ENCODE measurements around the gene SPTSSB.

SPTSSB gene

DNA sequence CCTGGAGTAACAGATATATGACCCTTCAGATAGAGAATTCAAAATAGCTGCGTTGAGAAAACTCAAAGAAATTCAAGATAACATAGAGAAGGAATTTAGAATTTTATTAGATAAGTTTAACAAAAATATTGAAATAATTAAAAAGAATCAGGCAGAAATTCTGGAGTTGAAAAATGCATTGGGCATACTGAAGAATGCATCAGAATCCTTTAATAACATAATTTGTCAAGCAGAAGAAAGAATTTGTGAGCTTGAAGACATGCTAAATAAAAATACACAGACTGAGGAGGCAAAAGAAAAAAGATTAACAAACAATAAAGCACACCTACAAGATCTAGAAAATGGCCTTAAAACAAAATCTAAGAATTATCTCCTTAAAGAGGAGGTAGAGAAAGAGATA is 50.5 kb downstream of the SPTSSB start:
- no peak for TF ChIP-seq CTCF (IDR thresholded peaks at IDR 0.05; ENCODE audit: insufficient read depth, low read depth, low read length, missing control alignments)
- no peak overlapping the region for H3K4me3 ChIP-seq (ENCODE audit: low read length)
- DNase-seq (ENCODE audit: low read depth), result no peak

DNA sequence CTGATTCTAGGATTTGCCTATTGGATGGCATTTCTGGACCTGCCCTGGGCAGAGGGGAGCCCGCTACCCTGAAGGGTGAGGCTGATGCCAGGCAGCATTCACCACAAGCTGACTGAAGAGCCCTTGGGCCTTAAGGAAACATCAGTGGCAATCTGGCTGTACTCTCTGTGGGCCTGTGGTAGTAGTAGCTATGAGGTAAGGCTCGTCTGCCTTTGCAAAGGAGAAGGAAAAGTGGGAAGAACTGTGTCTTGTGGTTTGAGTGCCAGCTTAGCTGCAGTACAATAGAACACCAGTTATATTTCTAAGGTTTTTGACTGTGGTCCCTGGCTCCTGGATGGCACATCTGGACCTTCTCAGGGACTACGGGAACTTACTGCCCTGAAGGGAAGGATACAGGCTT is 51.5 kb downstream of the SPTSSB start:
- TF ChIP-seq CTCF (IDR thresholded peaks at IDR 0.05; ENCODE audit: insufficient read depth, low read depth, low read length, missing control alignments), result no peak
- DNase-seq (ENCODE audit: low read depth), result no peak
- no peak overlapping the region for H3K4me3 ChIP-seq (ENCODE audit: low read length)

- DNase-seq (ENCODE audit: low read depth), result no peak
- no peak overlapping the region for H3K4me3 ChIP-seq (ENCODE audit: low read length)
- TF ChIP-seq CTCF (IDR thresholded peaks at IDR 0.05; ENCODE audit: insufficient read depth, low read depth, low read length, missing control alignments), result no peak
Observed at GRCh38 chr3:161317077-161317476, 54.2 kb downstream of the SPTSSB start.

- no peak overlapping the region for H3K4me3 ChIP-seq (ENCODE audit: low read length)
- TF ChIP-seq CTCF (IDR thresholded peaks at IDR 0.05; ENCODE audit: insufficient read depth, low read depth, low read length, missing control alignments), result no peak
- peak; percentile 86 for DNase-seq (ENCODE audit: low read depth)
Observed at GRCh38 chr3:161316006-161316689, 55.2 kb downstream of the SPTSSB start.

DNA sequence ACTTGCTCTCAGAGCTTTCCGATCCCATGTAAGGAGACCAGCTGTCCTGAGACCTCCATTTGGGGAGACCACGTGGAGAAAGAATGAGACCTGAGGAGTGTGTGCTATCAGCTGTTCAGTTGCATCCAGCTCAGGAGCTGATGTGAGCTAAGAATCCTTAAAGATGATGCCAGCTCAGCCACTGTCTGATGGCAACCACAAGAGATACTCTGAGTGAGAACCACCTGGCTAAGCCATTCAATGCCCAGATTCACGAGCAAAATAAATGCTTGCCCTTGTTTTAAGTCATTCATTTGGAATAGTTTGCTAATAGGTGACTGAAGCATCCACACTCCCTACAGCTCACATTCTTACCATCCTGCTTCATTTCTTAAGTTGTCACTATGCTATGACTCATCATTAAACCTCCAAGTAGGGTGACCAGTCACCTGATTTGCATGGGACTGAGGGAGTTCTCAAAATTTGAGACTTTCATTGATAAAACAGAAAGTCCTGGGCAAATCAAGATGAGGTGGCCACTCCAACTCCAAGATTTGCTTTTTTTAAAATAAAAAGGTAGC is 56.4 kb downstream of the SPTSSB start:
- DNase-seq (ENCODE audit: low read depth), result peak; percentile 42
- H3K4me3 ChIP-seq (ENCODE audit: low read length), result no peak overlapping the region
- no peak for TF ChIP-seq CTCF (IDR thresholded peaks at IDR 0.05; ENCODE audit: insufficient read depth, low read depth, low read length, missing control alignments)

- H3K4me3 ChIP-seq (ENCODE audit: low read length), result no peak overlapping the region
- TF ChIP-seq CTCF (IDR thresholded peaks at IDR 0.05; ENCODE audit: insufficient read depth, low read depth, low read length, missing control alignments), result no peak
- DNase-seq (ENCODE audit: low read depth), result no peak
Observed at GRCh38 chr3:161310649-161311423, 60.5 kb downstream of the SPTSSB start.
